Vagina (tissue), 2 donors: ENCODE data around the gene MBLAC1. TPM values are rescaled to one million over a fixed set of nuclear protein-coding genes. Genes with fewer than 3 reads are reported as not detected.

ENCODE experiments used
- DNase-seq, 2 donors: peaks; one replicate each; pipeline ENCODE4 v3.0.0-alpha.2; 2017; ENCODE audit errors: extremely low spot score in 2 of 2
- H3K27ac ChIP-seq: fragments of 200-600 bp; sonication (generic); one replicate; pipeline ENCODE4 v1.5.1; 2019
- H3K27me3 ChIP-seq: fragments of 200-600 bp; sonication (generic); one replicate; pipeline ENCODE4 v1.5.1; 2019
- H3K36me3 ChIP-seq, 2 donors: fragments of 200-600 bp; sonication (generic); one replicate each; pipeline ENCODE4 v1.5.1; 2017 to 2019
- H3K4me1 ChIP-seq: fragments of 200-600 bp; sonication (generic); one replicate; pipeline ENCODE4 v1.5.1; 2019
- H3K4me3 ChIP-seq, 2 donors: fragments of 200-600 bp; sonication (generic); 1 replicate in 1 of 2; 2 replicates in 1 of 2; pipeline ENCODE4 v1.5.1; 2016 to 2019
- H3K9me3 ChIP-seq: fragments of 200-600 bp; sonication (generic); one replicate; pipeline ENCODE4 v1.5.1; 2019
- POLR2A ChIP-seq, 2 donors: fragments of 450-650 bp; IDR thresholded peaks; one replicate each; pipeline ENCODE4 v1.6.1; 2017; ENCODE audit warnings: antibody characterized with exemption in 2 of 2, mild to moderate bottlenecking in 2 of 2, moderate library complexity in 2 of 2
- POLR2AphosphoS5 ChIP-seq, 2 donors: sonication (generic); formaldehyde crosslinking; IDR thresholded peaks; one replicate each; pipeline ENCODE4 v1.9.0; 2017; ENCODE audit warnings: antibody characterized with exemption in 2 of 2, mild to moderate bottlenecking in 2 of 2, low read depth in 1 of 2; ENCODE audit not compliant: insufficient read depth in 1 of 2
- intact Hi-C: fragments of 100-400 bp; cut with DNase I; formaldehyde crosslinking; loops from one replicate; pipeline ENCODE4 v1.15.1; 2023
- total RNA-seq: library from RNA; depleted of rRNA; stranded (reverse); fragments of >200 nt; gene quantifications from one replicate; pipeline ENCODE4 v1.2.3, GENCODE V29; 2016
- TF ChIP-seq, protein P1 (sequence below), 3 experiments: fragments of 450-650 bp in 2 of 3; fragments of 200-600 bp in 1 of 3; sonication (generic) in 1 of 3; IDR thresholded peaks; one replicate each; pipeline ENCODE4 v1.5.1; 2017 to 2019; ENCODE audit warnings: antibody characterized with exemption in 3 of 3, mild to moderate bottlenecking in 2 of 3, moderate library complexity in 2 of 3

MBLAC1 gene
- total RNA-seq, 1 donor from 2014 or later = 2.9 TPM

DNA sequence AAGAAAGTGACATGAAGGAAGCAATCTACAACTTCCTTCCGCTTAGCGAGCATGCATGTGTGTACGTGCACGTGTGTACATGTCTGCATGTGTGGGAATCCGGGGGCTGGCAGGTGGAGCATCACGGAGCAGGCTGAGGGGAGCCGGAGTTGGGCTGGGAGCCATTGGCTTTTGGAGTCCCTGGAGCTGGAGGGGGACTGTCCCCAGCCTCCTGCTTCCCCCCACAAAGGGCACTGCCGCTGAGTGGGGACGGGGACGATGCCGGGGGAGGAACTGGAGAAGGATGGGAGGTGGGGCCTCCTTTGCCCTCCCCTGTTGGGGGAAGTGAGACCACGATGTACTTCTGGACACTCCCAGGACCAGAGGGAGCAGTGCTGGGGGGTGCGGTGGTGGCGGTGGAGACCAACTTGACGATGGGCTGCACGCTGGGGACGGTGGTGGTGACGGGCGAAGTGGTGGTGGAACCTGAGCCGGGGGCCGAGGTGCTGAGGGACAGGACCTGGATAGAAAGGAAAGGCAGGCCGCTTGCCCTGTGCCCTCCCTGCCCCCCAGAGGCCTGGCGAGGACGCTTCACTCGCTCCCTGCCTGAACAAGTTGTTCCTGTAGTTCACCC lies 19.5 kb upstream of the MBLAC1 start:
- no peak for DNase-seq
- no peak overlapping the region for H3K27ac ChIP-seq
- H3K27me3 ChIP-seq = no peaks in the 10 kb centered on the region
- intact Hi-C loops = no loop called here
- TF ChIP-seq, protein P1, sequence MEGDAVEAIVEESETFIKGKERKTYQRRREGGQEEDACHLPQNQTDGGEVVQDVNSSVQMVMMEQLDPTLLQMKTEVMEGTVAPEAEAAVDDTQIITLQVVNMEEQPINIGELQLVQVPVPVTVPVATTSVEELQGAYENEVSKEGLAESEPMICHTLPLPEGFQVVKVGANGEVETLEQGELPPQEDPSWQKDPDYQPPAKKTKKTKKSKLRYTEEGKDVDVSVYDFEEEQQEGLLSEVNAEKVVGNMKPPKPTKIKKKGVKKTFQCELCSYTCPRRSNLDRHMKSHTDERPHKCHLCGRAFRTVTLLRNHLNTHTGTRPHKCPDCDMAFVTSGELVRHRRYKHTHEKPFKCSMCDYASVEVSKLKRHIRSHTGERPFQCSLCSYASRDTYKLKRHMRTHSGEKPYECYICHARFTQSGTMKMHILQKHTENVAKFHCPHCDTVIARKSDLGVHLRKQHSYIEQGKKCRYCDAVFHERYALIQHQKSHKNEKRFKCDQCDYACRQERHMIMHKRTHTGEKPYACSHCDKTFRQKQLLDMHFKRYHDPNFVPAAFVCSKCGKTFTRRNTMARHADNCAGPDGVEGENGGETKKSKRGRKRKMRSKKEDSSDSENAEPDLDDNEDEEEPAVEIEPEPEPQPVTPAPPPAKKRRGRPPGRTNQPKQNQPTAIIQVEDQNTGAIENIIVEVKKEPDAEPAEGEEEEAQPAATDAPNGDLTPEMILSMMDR (IDR thresholded peaks at IDR 0.05) = no peak
- TF ChIP-seq POLR2A (IDR thresholded peaks at IDR 0.05) (no peak), POLR2AphosphoS5 (IDR thresholded peaks at IDR 0.05; ENCODE audit: insufficient read depth in 1 of 2, low read depth in 1 of 2) (no peak)
- peaks cover 2 to 57% of the 10 kb centered on the region in 2 donors for H3K36me3 ChIP-seq
- no peak overlapping the region for H3K4me3 ChIP-seq
- H3K9me3 ChIP-seq = no peaks in the 10 kb centered on the region
- H3K4me1 ChIP-seq = peaks cover 9% of the 10 kb centered on the region

DNA sequence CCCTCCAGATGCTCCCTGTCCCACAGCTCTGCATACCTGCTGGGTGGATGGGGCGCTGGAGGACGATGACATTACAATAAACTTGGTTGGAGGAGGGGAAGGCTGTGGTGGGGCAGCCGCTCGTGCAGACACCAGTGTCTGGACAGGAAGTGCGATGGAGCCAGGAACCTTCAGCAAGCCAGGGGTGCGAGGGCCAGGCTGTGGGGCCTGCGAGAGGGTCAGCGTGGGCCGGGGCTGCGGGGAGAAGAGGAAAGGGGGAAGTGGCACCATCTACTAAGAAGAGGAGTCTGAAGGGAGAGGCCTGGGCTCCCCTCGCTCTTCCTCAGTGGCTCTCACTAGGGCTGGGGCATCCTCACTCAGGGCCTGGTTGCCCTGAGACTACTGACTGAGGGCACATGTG lies 18.9 kb upstream of the MBLAC1 start:
- H3K36me3 ChIP-seq = peaks cover 6 to 64% of the 10 kb centered on the region in 2 donors

DNA sequence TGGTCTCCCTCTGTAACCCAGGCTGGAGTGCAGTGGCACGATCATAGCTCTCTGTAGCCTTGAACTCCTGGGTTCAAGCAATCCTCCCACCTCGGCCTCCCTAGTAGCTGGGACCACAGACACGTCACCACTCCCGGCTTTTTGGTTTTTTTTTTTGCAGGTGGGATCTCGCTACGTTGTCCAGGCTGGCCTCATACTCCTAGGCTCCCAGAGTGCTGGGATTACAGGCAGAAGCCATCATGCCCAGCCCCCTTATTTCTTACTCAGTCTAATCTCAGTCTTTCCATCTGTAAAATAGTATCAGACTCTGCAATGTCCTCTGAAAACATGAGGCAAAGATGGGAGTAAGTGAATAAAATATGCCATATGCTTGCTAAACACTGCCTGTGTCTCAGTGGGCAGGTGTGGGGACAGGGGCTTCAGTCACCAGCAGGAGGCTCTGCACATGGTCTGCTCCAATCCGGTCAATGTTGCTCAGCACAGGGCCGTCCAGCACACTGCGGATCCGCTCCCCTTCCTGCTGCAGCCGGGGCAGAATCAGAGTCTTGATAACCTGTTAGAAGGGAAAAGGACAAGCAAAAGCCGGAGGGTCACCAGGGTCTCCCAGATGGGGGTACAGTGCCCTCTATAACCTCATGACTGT lies 17.1 kb upstream of the MBLAC1 start:
- H3K27ac ChIP-seq = no peak overlapping the region
- no peak for DNase-seq
- H3K4me1 ChIP-seq = no peaks in the 10 kb centered on the region
- TF ChIP-seq POLR2A (IDR thresholded peaks at IDR 0.05) (no peak), POLR2AphosphoS5 (IDR thresholded peaks at IDR 0.05; ENCODE audit: insufficient read depth in 1 of 2, low read depth in 1 of 2) (no peak)
- TF ChIP-seq, protein P1 (IDR thresholded peaks at IDR 0.05) = no peak
- H3K9me3 ChIP-seq = no peaks in the 10 kb centered on the region
- H3K27me3 ChIP-seq = no peaks in the 10 kb centered on the region
- intact Hi-C loops = no loop called here
- H3K4me3 ChIP-seq = no peak overlapping the region
- peaks cover 6 to 68% of the 10 kb centered on the region in 2 donors for H3K36me3 ChIP-seq

More for the DNA sequence above, 18.9 kb upstream of the MBLAC1 start:
- intact Hi-C loops = no loop called here
- H3K4me1 ChIP-seq = peaks cover 3% of the 10 kb centered on the region
- no peaks in the 10 kb centered on the region for H3K9me3 ChIP-seq
- H3K27me3 ChIP-seq = no peaks in the 10 kb centered on the region
- TF ChIP-seq POLR2A (IDR thresholded peaks at IDR 0.05) = no peak
- TF ChIP-seq, protein P1 (IDR thresholded peaks at IDR 0.05) = no peak
- TF ChIP-seq POLR2AphosphoS5 (IDR thresholded peaks at IDR 0.05; ENCODE audit: insufficient read depth in 1 of 2, low read depth in 1 of 2) = no peak
- H3K27ac ChIP-seq = no peak overlapping the region
- H3K4me3 ChIP-seq = no peak overlapping the region
- DNase-seq = no peak

DNA sequence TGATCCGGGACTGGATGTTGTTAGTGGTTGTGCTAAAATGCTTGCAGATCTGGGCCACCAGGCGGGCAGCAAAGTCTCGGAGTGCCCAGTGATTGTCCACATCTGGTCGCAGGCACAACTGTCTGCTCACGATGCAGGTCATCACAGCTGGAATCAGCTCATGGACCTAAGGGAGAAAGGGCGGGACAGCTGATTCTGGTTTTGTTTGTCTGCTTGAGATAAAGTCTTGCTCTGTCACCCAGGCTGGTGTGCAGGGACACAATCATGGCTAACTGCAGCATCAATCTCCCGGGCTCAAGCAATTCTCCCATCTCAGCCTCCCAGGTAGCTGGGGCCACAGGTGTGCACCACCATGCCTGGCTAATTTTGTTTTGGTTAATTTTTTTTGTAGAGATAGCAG lies 15.6 kb upstream of the MBLAC1 start:
- Histone ChIP-seq H3K4me1 (no peaks in the 10 kb centered on the region), H3K27ac (no peak overlapping the region), H3K4me3 (no peak overlapping the region), H3K36me3 (peaks cover 6 to 68% of the 10 kb centered on the region in 2 donors), H3K27me3 (no peaks in the 10 kb centered on the region), H3K9me3 (no peaks in the 10 kb centered on the region)
- no peak for DNase-seq
- TF ChIP-seq, protein P1 (IDR thresholded peaks at IDR 0.05) = no peak
- TF ChIP-seq POLR2A (IDR thresholded peaks at IDR 0.05) (no peak), POLR2AphosphoS5 (IDR thresholded peaks at IDR 0.05; ENCODE audit: insufficient read depth in 1 of 2, low read depth in 1 of 2) (no peak)
- intact Hi-C loops = no loop called here

DNA sequence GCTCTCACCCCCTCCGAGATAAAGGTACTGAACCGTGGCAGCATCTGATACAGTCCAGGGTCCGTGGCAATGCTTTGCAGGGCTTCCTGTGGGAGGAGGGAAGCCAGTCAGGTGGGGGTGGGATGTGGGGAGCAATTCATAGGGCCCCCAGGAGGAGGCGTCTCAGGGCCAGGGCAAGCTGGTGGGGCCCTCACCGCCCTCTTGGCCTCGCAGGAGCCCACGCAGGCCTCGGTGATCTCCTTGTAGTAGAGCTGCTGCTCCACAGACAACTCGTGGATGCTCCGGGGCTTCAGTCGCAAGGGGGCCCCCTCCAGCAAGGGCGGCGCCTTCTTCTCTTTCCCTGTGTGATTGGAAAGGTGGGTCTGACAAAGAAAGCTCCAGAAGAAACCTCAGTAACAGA lies 14.9 kb upstream of the MBLAC1 start:
- H3K27me3 ChIP-seq = no peaks in the 10 kb centered on the region
- intact Hi-C loops = no loop called here
- DNase-seq = no peak
- no peak overlapping the region for H3K4me3 ChIP-seq
- H3K27ac ChIP-seq = no peak overlapping the region
- TF ChIP-seq POLR2AphosphoS5 (IDR thresholded peaks at IDR 0.05; ENCODE audit: insufficient read depth in 1 of 2, low read depth in 1 of 2) (no peak), POLR2A (IDR thresholded peaks at IDR 0.05) (no peak)
- TF ChIP-seq, protein P1 (IDR thresholded peaks at IDR 0.05) = no peak
- no peaks in the 10 kb centered on the region for H3K9me3 ChIP-seq
- H3K36me3 ChIP-seq = peaks cover 6 to 63% of the 10 kb centered on the region in 2 donors
- H3K4me1 ChIP-seq = no peaks in the 10 kb centered on the region
